Activated CD4-positive, alpha-beta T cell treated with anti-CD3 and anti-CD28 coated beads for 4 hours (primary cell): ENCODE measurements around the gene DEPDC1.
A peak's percentile ranks its signal among the peaks of the same experiment; 100 is the strongest.
"Not testable (repeated sequence)": the region's sequence is repeated elsewhere in the genome, so short reads cannot be mapped to it uniquely, and the experiment has no call there.

ENCODE experiments used
- DNase-seq, 2 donors: peaks; one replicate each; pipeline ENCODE4 v3.0.0-alpha.2; 2020

DEPDC1 gene

GRCh38 chr1:68496680-68497357, at the start of gene DEPDC1:
DEPDC1 (minus strand) TSS chr1:68497082; CDS start chr1:68496999, 83 bp downstream.
- DNase-seq: peak; percentile 52 to 61

- no peak for DNase-seq
These were observed 47.8 kb upstream of the DEPDC1 start for GRCh38 chr1:68544651-68545050.

- no peak for DNase-seq
These were observed 45.7 kb upstream of the DEPDC1 start for GRCh38 chr1:68542586-68542985.

- no peak for DNase-seq
These were observed 42.1 kb upstream of the DEPDC1 start for GRCh38 chr1:68538941-68539340.

- DNase-seq: no peak
These were observed 31.4 kb upstream of the DEPDC1 start for GRCh38 chr1:68528243-68528642.

DNA sequence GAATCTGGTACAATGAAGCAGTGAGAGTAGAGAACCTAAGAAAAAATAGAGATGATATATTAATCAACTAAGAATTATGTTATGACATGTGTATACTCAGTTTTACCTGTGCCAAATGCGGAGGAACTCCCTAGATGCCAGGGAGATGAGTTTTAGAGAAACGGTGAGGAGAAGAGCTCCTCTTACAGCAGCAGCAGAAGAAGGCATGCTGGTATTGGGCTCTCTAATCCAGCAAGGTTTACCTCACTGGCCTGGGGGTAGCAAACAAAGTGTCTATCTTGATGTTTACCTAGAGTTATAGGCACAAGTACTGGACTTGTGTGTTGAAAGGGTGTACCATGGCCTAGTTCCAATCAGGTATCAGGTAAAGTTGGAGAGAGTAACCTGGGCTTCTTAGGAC, 28.9 kb upstream of the DEPDC1 start:
- no peak for DNase-seq

- no peak for DNase-seq
These were observed 24.4 kb upstream of the DEPDC1 start for GRCh38 chr1:68521286-68521685.

DNA sequence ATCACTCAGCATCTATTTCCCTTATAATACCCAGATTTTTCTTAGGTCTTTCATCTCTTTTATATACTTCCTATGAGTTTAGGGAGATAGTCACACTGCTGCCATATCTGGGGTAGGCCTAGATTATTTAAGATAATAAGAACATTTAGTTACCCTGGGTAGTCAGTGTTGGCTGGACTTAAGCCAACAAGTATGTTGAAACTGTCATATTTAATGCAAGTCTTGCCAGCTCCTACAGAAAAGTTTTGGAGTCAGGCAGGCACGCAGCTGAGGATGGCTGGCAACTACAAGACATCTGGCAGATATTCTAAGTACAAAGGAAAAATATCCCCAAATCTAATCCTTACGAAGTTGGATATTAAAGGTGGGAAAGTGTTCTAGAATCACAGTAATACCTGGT, 19.2 kb upstream of the DEPDC1 start:
- no peak for DNase-seq

DNA sequence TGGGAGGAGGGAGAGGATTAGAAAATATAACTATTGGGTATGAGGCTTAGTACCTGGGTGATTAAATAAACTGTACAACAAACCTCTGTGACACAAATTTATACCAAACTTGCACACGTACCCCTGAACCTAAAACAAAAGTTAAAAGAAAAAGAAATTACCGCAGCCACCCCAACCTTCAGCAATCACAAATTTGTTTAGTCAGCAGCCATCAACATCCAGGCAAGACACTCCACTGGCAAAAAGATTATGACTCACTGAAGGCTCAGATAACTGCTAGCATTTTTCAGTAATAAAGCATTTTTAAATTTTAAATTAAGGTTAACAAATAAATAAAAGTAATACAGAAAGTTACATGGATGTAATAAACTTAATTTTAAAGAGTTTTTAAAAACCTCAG, 14.4 kb upstream of the DEPDC1 start:
- DNase-seq: no peak

DNA sequence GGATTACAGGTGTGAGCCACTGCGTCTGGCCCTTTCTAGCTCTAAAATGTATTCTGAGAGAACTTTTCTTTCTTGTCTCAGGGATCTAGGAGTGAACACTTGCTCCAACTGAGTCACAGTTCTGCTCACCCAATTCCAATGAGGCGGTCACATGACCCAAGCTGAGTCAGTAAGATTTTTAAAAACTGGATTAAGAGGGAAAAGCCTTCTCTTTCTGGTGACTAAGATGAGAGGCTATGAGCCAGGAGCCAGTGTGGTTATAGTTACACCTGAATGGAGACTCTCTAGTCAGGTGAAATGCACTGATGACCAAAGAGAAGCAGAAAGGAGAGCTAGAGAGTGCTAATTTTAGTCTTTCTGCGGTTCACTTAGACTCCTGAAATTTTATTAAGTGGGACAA, 9.5 kb upstream of the DEPDC1 start:
- DNase-seq: no peak

DNA sequence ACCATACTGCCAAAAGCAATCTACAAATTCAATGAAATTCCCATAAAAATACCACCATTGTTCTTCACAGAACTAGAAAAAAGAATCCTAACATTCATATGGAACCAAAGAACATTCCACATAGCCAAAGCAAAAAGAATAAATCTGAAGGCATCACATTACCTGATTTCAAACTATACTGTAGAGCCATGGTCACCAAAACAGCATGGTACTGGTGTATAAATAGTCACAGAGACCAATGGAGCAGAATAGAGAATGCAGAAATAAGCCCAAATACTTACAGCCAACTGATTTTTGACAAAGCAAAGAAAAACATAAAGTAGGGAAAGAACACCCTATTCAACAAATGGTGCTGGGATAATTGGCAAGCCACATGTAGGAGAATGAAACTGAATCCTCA, 6.2 kb upstream of the DEPDC1 start:
- no peak for DNase-seq

DNA sequence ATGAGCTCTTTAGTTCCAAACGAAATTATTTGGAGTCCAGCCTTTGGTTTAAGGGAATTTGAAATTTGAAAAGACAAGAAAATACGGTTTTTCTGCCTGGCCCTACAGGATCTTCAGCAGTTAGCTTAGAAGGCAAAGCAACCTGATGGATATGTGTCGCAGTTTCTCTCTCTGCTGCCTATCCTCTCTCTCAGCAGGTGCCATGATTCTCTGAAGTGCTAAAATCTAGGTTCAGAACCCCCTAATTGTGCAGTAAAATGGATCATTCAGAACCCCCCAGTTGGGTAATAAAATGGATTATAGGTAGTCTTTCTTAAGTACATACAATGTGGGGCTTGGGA, 446 bp upstream of the DEPDC1 start:
- DNase-seq: no peak

DNA sequence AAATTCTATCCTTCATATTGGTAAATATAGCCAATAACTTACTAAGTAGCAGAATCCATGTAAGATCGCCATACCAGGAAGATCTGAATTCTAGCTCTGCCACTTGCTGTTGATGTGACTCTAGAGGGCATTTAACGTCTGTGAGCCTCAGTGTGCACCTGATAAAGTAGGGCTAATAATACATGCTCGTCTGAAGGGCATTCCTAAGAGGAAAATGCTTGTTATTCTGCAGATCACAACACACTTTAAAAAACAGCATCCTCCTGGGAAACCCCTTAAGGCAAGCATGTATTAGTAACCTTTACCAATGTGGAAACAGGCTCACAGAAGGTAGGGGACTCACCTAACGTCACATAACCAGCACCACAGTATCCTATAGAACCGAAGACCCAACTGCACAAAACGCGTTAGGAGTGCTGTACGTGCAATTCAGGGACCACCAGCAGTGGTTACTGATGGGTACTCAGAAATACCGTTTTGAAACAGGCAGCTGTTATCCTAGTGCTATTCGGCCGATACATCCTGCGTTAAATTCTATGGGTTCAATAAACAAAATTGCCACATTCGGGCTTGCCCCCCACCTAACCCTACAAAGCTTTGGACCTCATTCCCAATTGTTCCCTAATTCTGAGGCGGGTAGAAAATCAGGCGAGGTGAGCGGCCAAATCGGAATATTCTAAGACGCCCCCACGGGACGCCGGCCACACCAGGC, 758 bp downstream of the DEPDC1 start:
- DNase-seq: no peak

DNA sequence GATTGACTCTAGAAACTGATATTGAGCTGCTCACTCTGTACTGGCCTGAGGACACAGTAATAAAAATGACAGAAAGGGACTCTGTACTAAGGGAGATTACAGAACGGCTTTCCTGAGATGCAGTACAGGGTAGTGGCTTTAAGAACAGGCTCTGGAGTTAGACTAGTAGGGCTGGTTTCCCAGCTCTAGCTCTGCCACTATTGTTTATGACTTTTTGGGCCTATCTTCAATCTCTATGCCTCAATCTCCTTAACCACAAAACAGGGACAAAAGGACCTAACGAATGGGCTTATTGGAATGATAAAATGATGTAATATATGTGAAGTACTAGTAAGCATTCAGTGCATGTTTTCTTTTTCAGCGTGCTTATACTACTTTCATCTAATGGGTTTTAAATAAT, 1.4 kb downstream of the DEPDC1 start:
- no peak for DNase-seq

DNA sequence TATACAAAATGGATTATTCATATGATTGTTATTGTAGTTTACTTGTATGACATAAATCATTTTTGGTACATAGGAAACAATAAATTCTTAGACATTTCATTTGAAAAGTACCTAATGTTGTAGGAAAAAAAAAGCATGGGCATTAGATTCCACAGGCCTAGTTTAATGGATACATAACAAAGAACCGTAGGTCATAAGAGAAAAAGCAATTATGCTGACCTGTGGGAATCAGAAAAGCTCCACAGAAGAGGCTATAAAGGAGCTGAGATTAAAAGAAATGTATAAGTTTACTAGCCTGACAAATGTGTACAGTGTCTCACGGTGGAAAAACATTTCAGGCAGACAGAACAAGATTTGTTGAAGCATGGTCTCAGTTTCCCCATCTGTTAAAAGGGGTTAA, 3.7 kb downstream of the DEPDC1 start:
- no peak for DNase-seq

- DNase-seq: not testable (repeated sequence)
These were observed 4.6 kb downstream of the DEPDC1 start for GRCh38 chr1:68492255-68492654.

DNA sequence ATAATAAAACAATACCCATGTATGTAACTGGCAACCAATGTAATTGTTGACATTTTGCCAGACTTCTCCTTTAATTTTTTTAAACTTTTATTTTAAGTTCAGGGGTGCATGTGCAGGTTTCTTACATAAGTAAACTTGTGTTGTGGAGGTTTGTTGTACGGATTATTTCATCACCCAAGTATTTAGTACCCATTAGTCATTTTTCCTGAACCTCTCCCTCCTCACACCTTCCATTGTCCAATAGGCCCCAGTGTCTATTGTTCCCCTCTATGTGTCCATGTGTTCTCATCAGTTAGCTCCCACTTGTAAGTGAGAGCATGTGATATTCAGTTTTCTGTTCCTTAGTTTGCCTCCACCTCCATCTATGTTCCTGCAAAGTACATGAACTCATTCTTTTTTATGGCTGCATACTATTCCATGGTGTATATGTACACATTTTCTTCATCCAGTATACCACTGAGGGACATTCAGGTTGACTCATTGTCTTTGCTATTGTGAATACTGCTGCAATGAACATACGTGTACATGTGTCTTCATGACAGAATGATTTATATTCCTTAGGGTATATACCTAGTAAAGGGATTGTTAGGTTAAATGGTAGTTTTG, 6.7 kb downstream of the DEPDC1 start:
- DNase-seq: no peak

DNA sequence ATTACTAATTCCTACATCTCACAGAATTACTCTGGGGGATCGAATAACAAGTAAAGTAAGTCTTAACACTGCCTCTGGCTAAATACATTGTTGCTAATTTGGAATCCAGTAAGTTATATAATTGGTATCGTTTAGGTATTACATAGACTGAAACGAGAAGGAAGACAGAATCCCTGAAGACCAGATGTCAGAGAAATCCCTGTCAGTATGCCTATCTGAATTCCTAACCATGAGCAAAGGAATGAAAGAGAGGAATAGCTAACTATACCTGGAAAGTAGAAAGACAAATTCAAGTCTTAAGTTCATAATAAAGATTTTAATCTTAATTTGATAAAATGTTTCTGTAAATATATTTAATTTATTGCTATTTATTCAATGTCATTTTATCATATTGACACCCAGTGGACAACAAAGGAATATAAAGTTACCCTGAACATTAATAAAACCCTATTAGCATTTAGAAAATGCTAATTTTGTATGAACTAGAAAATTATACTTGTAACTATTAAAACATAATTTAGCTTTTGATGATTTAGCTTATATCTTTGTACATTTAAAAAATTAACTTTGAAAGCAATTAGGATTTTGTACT, 11.4 kb downstream of the DEPDC1 start:
- no peak for DNase-seq

DNA sequence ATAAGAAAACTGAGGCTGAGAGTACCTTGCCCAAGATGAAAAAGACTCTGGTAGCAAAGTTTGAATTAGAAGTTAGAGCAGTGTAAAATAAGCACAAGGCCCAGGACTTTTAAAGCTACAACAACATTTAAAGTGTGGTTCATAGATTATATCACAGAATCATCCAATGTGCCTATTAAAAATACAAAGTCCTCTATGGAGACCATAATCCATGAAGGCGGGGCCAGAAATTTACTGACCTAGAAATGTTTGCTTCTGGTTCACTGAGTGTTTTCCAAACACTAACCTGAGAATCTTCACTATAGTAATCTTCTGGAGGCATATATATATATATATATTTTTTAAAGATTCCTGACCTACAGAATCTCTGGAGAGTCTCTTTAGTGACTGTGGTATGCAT, 12.3 kb downstream of the DEPDC1 start:
- no peak for DNase-seq

DNA sequence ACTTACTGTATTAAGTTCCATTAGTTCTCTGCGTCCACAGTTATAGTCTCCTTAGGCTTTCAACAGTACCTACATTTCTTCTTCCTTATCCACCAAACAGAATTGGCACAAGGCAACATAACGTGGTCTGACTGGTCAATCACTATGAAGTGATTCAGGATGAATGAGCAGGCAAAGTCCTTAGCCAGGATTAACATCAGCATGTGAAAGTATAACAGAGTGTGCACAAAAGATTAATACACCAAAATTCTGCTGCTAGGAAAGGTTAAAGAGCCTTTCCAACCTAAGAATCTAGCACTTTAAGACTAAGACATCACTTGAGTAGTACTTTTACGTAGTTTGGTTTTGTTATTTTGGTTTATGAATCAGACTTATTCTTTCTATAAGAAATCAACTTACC, 15.8 kb downstream of the DEPDC1 start:
- no peak for DNase-seq

- no peak for DNase-seq
These were observed 17.4 kb downstream of the DEPDC1 start for GRCh38 chr1:68479501-68479900.

GRCh38 chr1:68478662-68479061, 18.2 kb downstream of the DEPDC1 start:
- no peak for DNase-seq

DNA sequence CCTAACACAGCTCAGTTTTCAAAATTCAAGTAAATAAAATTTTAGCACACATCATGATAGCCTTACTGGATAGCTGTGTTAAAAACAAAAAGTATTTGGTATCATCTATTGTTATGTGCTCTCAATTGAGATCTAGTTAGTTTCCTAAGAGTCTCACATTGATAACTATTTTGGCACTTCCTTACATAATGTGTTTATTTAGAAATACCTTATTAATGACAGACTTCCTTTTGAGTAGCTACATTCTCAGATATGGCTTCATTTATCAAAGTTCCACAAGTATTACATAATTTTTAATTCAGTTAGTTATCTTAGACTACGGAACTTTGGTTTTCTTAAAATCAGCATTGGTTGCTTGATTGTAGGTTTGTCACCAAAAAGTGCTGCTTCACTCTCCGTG, 20.3 kb downstream of the DEPDC1 start:
- DNase-seq: not testable (repeated sequence)

DNA sequence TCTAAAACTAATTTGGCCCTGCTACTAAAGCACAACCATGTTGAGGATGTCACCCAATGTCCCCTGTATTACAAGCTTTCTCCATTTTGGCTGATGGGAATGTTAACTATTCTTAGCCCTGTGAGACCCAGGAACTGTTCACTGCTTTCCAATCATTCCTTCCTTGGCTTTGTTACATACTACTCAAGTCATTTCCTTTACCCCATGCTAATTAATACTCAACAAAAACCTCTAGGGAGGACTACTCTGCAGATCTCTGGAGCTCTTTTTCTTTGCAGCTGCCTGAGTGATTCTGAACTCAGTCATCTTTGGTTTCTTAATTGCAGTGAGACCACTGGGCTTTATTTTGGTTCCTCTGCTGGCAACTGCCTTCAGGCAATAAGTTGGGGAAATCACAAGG, 23.8 kb downstream of the DEPDC1 start:
- no peak for DNase-seq
